Measurements from ENCODE around the gene CDK19. TPM values are rescaled to one million over a fixed set of nuclear protein-coding genes. Genes with fewer than 3 reads are reported as not detected.

Gene CDK19
- total RNA-seq, 4 donors from 2014 or later, result 3.0 to 7.4 (median 6.3) TPM

- intact Hi-C loops (cut with DNase I; ENCODE audit: low total_unique reads), result no loop called here
- Histone ChIP-seq H3K36me3 (no peaks in the 10 kb centered on the region), H3K27me3 (no peaks in the 10 kb centered on the region), H3K9me3 (no peaks in the 10 kb centered on the region), H3K27ac (no peak overlapping the region), H3K4me1 (peaks cover 0 to 13% of the 10 kb centered on the region in 2 donors), H3K4me3 (no peak overlapping the region)
- in situ Hi-C loops (cut with MboI; ENCODE audit: low sequenced_read_pairs in 4 of 4), result no loop called here
- no peak for DNase-seq
- TF ChIP-seq CTCF (IDR thresholded peaks at IDR 0.05 in 4 of 5, conservative IDR thresholded peaks at IDR 0.05 in 1 of 5) (no peak), POLR2A (IDR thresholded peaks at IDR 0.05) (no peak)
- ATAC-seq, result no peak
These were observed 252.9 kb downstream of the CDK19 start for GRCh38 chr6:110562316-110562915.

- in situ Hi-C loops (cut with MboI; ENCODE audit: low sequenced_read_pairs in 4 of 4) (no loop called here), intact Hi-C loops (cut with DNase I; ENCODE audit: low total_unique reads) (no loop called here)
- no peaks in the 10 kb centered on the region for H3K27me3 ChIP-seq
- no peak overlapping the region for H3K27ac ChIP-seq
- no peak overlapping the region for H3K4me3 ChIP-seq
- TF ChIP-seq POLR2A (IDR thresholded peaks at IDR 0.05) (no peak), CTCF (IDR thresholded peaks at IDR 0.05 in 4 of 5, conservative IDR thresholded peaks at IDR 0.05 in 1 of 5) (no peak)
- no peak for DNase-seq
- ATAC-seq, result no peak
- H3K36me3 ChIP-seq, result no peaks in the 10 kb centered on the region
- H3K4me1 ChIP-seq, result peaks cover 0 to 11% of the 10 kb centered on the region in 2 donors
- no peaks in the 10 kb centered on the region for H3K9me3 ChIP-seq
These were observed 253.6 kb downstream of the CDK19 start for GRCh38 chr6:110561696-110562095.

- ATAC-seq, result no peak
- Histone ChIP-seq H3K27me3 (no peaks in the 10 kb centered on the region), H3K4me1 (peaks cover 0 to 4% of the 10 kb centered on the region in 2 donors), H3K27ac (no peak overlapping the region), H3K4me3 (no peak overlapping the region), H3K36me3 (no peaks in the 10 kb centered on the region), H3K9me3 (no peaks in the 10 kb centered on the region)
- intact Hi-C loops (cut with DNase I; ENCODE audit: low total_unique reads), result no loop called here
- in situ Hi-C loops (cut with MboI; ENCODE audit: low sequenced_read_pairs in 4 of 4), result no loop called here
- DNase-seq, result no peak
- TF ChIP-seq CTCF (IDR thresholded peaks at IDR 0.05 in 4 of 5, conservative IDR thresholded peaks at IDR 0.05 in 1 of 5), result no peak
- TF ChIP-seq POLR2A (IDR thresholded peaks at IDR 0.05), result no peak
These were observed 254.3 kb downstream of the CDK19 start for GRCh38 chr6:110561008-110561396.

GRCh38 chr6:110560239-110561007, 254.8 kb downstream of the CDK19 start:
- no peaks in the 10 kb centered on the region for H3K4me1 ChIP-seq
- TF ChIP-seq POLR2A (IDR thresholded peaks at IDR 0.05) (no peak), CTCF (IDR thresholded peaks at IDR 0.05 in 4 of 5, conservative IDR thresholded peaks at IDR 0.05 in 1 of 5) (no peak)
- ATAC-seq, result no peak
- no peaks in the 10 kb centered on the region for H3K27me3 ChIP-seq
- DNase-seq, result no peak
- no peaks in the 10 kb centered on the region for H3K36me3 ChIP-seq
- no peaks in the 10 kb centered on the region for H3K9me3 ChIP-seq
- H3K4me3 ChIP-seq, result no peak overlapping the region
- no peak overlapping the region for H3K27ac ChIP-seq
- in situ Hi-C loops (cut with MboI; ENCODE audit: low sequenced_read_pairs in 4 of 4) (no loop called here), intact Hi-C loops (cut with DNase I; ENCODE audit: low total_unique reads) (no loop called here)

Other genes starting within 250 kb of the CDK19 start
- gene AMD1, start 59.3 kb upstream of the CDK19 start, total RNA-seq, result 10 to 100 TPM; 33.5 to 57.1 (median 45.1) TPM
- gene GTF3C6, start 143.2 kb upstream of the CDK19 start, total RNA-seq, result 100 to 1,000 TPM in 1 of 4 donors, 10 to 100 TPM in 3; 76.7 to 105 (median 82.4) TPM
- gene RPF2, start 166.6 kb upstream of the CDK19 start, total RNA-seq, result 10 to 100 TPM; 29.3 to 49.0 (median 46.0) TPM